DMS 273 (cell line): Measurements from ENCODE around the gene LCNL1.

Source experiments
- DNase-seq: peaks from one replicate; lab custom pipeline; 2025; ENCODE audit not compliant: unreplicated experiment; lab: John Stamatoyannopoulos, UW

LCNL1 gene

DNA sequence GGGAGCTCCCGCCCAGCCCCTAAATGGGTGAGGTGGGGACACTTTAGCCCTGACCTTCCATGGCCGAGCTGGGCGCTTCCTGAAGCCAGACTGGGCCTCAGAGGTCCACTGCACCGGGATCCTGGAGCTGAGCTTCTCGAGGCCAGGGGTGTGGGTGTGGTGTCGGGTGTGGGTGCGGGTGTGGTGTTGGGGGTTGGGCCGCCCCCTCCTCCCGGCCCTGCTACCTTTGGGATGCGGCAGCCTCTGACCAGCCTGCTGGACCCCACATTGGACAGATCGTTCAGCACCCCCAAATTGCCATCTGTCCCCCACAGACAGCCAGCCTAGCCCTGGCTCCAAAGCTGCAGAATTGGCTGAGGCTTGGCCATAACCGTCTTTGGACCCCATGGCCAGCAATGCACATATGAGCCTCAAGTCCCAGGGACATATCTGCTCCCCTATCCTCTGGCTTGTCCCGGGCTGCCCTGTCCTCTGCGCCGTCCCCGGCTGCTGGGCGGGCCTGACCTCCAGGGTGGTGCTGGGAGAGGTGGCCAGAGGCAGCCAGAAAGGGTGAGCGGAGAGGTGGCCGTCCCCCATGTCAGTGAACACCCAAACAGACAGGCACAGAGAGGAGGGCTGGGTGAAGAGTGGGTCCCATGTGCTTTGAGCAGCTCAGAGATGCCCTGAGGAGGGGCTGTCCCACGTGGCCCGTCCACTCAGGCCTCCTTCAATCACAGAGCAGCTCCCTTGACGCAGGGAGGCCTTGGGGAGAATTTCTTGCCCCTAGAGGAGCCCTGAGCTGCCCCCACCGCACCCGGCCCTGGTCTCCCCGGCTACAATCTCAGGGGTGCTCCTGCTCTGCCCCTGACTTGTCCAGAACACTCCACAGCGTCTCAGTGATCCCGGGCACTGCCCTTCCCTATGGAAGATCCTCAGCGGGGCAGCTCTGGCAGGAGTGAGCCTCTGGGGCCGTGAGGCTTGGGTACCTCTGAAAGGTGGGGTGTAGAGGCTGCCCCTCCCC is 8.9 kb upstream of the LCNL1 start:
- DNase-seq = no peak

DNA sequence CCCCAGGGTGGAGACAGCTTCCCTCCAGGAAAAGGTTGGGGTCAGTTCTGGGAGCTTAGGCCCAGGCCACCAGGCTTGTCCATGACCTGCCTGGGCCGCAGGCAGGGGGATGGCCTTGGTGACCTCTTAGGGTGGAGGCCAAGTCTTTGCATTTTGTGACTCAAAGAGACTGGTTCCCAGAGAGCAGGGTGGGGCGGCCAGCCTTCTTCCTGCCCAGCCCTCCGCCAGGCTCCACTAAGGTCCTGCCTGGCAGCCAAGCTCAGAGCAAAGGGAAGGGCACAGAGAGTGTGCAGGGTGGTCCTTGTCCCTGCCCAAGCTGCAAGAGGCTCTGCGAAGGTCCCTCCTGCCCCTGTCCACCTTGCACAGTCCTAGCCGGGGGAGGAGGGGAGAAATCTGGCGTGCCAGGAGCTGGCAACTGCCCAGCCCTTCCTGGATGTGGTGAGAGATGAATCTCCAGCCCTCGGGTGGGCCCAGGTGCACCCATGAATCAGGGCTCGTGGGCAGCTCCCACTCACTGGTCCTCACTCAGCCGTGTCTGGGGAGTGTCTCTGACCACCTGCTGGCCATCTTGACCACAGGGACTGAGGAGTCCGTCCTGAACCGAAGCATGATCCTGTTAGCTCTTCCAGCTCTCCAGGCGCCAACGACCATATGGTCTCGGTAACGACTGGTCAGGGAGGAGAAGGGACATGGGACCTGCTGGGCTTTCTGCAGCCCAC is 7.8 kb upstream of the LCNL1 start:
- DNase-seq = no peak

DNA sequence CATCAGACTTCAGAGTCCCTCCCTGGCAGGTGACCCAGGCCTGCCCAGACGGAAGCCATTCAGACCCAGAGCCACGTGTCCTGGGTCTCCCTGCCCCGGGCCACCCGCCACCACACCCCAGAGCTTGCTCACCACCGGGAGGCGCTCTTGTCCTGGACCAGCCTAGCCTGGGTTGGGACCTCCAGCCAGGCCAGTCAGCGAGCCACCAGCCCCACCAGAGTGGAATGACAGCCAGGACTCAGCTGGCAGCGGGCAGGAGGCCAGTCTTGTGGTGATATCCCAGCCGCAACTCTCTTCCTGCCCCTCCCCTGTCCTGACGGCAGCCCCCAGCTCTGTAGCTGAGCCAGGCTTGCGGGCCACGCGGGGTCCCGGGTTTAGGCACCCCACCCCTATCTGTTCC is 7.1 kb upstream of the LCNL1 start:
- peak; percentile 66 for DNase-seq

DNA sequence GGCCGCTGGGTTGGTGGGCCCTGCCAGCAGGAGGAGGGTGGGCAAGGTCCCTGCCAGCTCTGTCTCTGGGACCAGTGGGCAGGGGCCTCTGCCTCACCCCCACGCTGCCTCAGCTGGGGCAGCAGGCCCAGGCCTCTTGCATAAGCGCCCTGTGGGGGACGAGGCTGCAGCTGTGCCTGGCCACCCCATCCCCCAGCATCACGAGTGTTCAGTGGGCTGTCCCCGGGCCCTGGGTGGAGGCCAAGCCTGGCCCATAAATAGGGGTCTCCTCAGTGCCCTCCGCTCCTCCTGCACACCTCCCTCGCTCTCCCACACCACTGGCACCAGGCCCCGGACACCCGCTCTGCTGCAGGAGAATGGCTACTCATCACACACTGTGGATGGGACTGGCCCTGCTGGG is 5.6 kb upstream of the LCNL1 start, which contains the start of gene PTGDS:
Gene PTGDS, plus strand, starts transcription at position 282 of the 400 bp plus-strand sequence. Its CDS starts 75 bp downstream, at position 357.
- no peak for DNase-seq

DNA sequence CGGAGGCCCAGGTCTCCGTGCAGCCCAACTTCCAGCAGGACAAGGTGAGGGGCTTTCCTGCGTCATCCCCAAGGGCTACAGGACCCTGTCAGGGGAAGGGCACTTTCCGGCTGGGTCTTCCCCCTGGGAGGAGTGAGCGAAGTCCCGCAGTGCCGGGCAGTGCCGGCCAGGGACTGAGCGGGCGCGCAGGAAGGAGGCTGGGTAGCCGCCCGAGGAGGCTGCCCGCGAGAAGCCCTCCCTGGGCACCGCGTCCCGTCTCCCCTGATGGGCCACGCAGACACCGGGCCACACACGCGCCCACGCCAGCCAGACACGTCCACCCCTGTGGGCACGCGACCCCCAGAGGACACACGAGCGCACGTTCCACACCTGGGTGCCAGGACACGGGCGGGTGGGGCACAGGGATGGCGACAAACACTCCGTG is 5.1 kb upstream of the LCNL1 start:
- DNase-seq = no peak

DNA sequence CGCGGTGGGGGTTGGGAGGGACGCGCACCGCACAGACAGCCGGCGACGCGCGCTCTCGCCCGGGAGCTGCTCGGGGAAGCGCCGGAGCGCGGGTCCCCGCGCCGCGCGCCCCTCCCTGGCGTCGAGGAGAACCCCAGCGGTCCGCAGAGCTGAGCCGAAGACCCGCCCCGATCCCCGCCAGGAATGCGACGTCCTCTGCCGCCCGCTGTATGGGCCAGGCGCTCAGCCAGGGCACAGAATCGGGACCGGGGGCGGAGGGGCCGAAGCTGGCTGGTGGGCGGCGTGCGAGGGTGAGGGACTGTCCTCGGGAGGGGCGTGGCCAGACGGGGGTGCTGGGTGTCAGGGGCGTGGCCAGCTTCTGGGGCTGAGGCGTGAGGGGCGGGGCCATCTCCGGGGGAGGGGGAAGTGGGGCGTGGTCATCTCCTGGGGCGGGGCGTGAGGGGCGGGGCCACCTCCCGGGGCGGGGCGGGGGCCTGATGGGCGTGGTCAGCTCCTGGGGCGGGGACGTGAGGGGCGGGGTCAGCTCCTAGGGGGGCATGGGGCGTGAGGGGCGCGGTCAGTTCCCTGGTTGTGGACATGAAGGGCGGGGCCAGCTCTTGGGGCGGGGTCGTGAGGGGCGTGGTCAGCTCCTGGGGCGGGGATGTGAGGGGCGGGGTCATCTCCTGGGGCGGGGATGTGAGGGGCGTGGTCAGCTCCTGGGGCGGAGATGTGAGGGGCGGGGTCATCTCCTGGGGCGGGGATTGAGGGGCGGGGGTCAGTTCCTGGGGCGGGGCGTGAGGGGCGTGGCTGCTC is 4.5 kb upstream of the LCNL1 start:
- DNase-seq = no peak

DNA sequence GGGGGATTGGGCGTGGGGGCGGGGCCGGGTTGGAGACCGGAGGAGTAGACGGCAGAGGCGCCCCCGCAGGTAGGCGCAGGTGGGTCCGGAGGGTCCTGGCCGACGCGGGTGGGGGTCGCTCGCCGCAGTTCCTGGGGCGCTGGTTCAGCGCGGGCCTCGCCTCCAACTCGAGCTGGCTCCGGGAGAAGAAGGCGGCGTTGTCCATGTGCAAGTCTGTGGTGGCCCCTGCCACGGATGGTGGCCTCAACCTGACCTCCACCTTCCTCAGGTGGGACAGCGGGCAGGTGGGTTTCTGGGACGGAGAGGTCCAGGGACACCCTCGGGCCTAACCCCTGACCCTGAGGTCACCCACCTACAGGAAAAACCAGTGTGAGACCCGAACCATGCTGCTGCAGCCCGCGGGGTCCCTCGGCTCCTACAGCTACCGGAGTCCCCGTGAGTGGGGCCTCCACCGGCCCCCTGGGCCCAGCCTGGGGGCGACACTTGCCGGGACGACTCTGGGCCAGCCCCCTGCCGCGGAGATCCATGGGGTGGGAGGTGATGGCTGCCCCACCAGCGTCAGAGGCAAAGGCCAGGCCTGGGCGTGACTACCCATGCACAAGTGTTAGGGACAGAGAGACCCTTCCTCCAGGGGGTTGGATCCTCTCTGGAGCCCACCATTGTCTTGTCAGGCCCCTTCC is 3.8 kb upstream of the LCNL1 start:
- no peak for DNase-seq

DNA sequence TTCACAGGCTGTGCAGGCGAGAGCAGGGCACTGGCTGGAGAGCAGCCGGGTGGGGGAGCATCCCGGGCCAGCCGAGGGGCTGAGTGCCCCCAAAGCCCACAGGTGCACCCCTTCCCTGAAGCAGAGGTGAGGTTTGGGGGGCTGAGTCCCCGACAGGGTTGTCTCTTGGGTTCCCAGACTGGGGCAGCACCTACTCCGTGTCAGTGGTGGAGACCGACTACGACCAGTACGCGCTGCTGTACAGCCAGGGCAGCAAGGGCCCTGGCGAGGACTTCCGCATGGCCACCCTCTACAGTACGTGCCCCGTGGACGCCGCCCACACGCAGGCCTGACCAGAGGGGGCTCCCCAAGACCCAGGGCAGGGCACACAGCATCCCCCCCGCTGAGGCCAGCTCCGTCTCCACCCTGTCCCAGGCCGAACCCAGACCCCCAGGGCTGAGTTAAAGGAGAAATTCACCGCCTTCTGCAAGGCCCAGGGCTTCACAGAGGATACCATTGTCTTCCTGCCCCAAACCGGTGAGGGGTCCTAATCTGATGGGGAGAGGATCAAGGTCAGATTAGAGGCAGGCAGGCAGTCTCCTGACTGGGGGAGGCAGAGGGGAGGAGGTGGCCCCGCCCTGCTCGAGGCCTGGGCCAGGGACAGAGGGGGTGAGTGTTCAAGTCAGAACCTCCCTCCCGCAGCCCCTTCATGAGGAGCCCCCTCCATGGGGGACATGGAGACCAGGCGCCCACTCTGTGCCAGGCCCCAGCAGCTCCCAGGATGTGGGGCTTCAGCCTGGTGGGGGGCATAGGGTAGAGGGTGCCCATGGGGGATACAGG is 2.8 kb upstream of the LCNL1 start:
- no peak for DNase-seq

DNA sequence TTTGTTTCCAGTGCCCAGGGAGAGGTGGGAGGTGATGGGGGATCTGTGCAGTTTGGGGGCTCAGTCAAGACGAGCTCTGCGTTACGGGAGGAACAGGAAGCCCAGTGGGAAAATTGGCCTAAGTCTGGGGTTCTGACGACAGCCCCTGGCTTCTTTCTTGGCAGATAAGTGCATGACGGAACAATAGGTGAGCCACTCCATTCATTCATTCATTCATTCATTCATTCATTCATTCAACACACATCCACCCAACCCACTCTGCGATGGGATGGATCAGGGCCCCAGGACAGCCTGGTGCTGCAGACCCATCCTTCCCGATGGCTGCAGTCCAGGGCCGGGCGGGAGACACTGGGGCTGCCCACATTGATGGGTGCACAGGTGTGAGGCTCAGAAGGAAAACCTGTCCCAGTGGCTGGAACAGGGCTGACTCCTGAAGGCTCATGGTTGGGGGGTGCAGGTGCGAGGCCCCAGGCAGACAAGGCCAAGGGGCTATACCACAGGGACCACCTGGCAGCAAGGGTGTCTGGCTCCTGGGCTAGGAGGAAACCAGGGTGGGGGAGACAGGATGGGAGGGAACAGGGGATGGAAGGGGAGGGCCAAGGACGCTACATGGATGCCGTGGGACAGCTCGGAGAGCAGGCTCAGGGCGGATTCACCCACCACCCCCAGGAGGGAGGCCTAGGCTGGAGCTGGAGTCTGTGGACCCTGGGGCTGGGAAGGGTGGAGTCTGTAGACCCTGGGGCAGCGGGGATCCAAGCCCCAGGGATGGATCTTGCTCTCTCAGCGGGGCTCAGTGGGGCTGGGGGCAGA is 1.9 kb upstream of the LCNL1 start:
- DNase-seq = no peak

DNA sequence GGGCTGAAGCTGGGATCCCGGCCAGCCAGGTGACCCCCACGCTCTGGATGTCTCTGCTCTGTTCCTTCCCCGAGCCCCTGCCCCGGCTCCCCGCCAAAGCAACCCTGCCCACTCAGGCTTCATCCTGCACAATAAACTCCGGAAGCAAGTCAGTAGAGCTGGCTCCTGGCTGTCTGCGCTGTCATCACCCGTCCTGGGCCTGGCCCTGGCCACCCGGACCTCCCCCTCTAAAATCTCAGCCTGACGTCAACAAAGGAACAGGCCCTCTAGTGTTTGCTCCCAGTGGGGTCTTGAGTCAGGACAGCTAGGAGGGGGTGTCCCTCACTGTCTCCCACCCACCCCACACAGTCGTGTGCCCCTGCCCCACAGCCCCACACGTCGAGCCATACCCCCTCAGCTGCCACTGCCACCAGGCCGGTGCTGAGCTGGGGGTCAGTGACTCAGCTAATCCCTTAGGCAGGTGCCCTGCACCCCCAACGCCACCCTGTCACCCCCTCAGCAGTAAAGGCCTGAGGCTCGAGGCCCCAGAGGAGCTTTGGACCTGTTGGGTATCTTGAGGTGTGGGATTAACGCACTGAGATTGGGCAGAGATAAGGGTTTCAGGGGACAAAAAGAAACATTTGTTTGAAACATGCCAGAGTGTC is 1.1 kb upstream of the LCNL1 start:
- no peak for DNase-seq

DNA sequence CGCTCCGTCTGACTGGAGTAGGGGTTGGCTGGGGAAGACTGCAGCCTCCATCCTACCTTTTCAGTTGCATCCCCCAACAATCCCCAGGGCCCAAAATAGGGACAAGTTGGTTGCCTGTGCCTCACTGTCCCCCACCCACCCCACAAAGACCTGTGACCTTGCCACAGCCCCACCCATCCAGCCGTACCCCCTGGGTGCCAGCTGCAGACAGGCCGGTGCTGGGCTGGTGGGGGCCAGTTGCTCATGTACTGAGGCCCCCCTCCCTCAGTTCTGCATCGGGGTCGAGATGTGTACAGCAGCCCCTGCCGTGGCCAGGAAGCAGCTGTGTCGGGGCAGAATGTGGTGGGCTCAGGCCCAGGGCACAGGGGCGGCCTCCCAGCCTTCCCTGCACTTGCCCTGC is 374 bp downstream of the LCNL1 start:
- no peak for DNase-seq

DNA sequence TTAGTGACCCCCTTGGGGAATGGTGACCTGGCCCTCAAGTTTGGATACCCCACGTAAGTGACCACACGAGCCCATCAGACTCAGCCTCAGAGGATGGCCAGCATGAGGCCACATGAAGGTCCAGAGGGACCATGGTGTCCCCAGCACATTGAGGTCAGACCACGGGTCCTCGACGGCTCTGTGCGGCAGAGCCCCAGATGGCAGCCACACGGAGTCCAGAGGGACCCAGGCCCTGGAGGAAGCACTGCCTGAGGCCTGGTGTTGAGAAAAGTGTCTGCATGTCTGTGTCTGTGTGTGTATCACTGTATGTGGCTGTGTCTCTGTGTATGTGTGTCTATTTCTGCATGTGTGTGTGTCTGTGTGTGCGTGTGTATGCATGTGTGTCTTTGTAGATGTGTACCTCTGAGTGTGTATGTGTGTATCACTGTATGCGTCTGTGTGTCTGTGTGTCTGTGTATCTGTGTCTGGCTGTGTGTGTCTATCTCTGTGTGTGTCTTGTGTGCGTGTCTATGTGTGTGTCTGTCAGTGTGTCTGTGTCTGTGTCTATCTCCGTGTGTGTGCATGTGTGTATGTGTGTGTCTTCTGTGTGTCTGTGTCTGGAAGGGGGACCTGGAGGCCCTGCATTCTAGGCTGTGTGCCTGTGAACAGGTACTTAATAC is 992 bp downstream of the LCNL1 start:
- DNase-seq = no peak

DNA sequence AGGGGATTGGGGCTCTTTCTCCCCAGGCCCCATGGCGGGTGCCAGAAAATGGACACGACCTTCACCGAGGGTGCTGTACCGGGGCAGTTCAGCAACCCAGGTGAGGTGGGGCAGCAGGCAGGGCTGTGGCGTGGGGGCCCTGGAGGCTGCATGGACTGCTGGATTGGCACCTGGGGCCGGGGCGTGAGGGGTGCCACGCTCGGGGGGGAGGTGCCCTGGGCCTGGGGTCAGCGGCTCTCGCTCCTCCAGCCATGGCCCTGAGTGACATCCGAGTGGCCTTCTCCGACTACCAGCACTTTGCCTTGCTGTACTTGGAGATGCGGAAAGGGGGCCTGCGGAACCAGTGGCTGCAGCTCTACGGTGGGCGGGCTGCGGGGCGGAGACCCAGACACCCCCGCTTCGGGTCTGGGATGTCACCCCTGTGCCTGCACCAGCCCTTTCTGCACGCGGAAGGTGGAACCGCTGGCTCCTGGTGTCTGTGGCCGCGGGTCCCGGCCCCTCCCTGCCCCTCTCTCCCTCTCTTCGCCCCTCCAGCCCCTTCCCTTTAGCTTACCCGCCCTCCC is 1.8 kb downstream of the LCNL1 start:
- DNase-seq = no peak

DNA sequence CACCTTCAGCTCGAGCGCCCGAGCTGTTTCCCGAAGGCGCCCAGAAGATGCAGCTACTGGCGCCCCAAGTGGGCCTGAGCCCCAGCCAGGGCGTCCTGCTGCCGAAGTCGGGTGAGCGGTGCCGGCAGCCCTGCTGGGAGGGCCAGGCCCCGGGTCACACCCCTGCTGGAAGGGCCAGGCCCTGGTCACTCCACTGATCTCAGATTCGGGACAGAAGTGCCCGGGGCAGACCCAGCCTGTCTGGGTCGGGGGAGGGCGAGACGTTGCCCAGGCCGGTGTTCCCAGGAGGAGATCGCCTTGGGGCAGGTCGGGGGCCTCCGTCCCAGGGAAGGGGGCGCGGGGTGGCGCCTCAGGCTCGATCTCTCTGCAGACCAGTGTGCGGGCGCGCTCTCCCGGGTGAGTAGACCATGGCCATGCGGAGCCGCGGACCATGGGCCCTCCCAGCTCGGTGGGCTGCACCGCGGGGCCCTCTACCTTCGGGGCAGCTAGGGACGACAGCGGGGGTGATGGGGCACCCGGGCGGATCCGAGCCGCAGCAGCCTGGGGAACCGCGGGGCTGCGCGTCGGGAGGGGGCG is 2.3 kb downstream of the LCNL1 start:
- DNase-seq = no peak

DNA sequence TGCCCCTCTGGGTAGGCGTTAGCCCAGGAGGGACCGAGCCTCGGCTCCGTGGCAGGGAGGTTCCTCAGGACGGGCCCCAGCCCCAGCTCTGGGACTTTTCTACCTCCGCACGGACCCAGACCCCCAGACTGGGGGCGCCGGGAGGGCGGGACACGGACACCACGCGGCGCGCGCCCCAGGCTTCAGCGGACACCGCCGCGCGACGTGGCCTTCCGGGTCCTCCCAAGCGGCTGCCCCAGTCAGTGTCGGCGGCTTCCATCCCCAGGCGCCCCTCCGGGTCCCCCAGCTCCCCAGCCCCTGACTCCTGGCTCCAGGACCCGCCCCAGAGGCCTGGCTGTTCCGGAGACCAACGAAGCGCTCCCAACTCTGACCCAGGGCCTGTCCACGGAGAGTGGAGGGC is 3.1 kb downstream of the LCNL1 start:
- no peak for DNase-seq

DNA sequence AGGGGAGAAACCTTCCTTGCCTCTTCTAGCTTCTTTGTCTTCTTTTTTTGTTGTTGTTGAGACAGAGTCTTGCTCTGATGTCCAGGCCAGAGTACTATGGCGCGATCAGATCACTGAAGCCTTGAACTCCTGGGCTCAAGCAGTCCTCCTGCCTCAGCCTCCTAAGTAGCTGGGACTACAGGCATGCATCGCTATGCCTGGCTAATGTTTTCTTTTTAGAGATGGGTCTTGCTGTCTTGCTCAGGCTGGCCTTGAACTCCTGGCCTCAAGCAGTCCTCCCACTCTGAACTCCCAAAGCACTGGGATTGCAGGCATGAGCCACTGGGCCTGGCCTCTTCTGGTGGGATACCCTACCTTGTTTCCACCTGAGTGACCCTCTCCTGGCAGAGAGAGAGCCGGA is 6.1 kb downstream of the LCNL1 start:
- DNase-seq = no peak

DNA sequence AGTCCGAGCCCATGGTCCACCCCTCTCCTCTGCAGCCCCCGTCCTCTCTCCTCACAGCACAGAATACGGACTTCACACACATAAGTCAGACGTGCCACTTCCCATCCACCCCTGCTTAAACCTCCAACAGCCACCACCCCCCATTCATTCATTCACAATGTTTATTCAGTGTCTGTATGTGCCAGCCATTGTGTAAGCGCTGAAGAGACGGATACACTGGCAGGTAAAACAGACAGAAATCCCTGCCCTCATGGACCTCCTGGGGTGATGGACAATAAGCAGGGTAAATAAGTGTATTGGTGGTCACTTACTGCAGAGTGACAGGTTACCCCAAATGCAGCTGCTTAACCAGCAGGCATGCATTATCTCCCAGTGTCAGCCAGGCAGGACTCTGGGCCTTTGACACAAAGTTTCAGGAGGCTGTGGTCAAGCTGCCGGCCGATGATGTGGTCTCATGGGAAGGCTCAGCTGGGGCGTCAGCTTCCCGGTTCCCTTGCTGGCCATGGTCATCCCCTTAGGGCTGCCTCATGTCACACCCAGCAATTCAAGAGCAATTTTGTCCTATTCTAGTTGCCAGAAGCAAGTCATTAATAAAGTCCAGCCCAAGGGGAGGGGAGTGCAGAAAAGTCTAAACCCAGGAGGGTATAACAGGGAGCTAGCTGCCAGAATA is 7.6 kb downstream of the LCNL1 start:
- DNase-seq = no peak
